Fibroblast of mammary gland (primary cell): ENCODE measurements around the gene GNA15.

Experiments
- DNase-seq: peaks from one replicate; pipeline ENCODE4 v3.0.0-alpha.2; 2010; ENCODE audit warnings: low read depth
- H3K4me3 ChIP-seq: 2 replicates; pipeline ENCODE4 v1.5.1; 2011; ENCODE audit warnings: low read depth, mild to moderate bottlenecking, low read length, moderate library complexity; ENCODE audit not compliant: control insufficient read depth
- CTCF ChIP-seq: conservative IDR thresholded peaks from 2 replicates; pipeline ENCODE4 v1.5.1; 2011; ENCODE audit warnings: low read depth, low read length, inconsistent platforms; ENCODE audit not compliant: control insufficient read depth, insufficient read depth

The GNA15 gene

GRCh38 chr19:3113100-3114017 lies 22.5 kb upstream of the GNA15 start:
- H3K4me3 ChIP-seq: no peak overlapping the region
- no peak for TF ChIP-seq CTCF
- no peak for DNase-seq

- no peak overlapping the region for H3K4me3 ChIP-seq
- no peak for TF ChIP-seq CTCF
- no peak for DNase-seq
These were observed 21.7 kb upstream of the GNA15 start for GRCh38 chr19:3114018-3114726.

DNA sequence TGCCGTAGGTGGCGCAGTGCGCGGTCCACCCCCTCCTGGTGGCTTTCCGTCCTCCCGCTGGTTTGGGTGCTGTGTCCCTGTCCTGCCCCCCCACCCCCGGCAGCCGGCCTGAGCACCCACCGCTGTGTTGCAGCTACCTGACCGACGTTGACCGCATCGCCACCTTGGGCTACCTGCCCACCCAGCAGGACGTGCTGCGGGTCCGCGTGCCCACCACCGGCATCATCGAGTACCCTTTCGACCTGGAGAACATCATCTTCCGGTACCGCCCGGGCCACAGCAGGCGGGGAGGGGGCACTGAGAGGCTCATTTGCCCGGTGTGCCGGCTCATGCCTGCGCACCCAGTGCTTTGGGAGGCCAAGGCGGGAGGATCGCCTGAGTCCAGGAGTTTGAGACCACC lies 21.0 kb upstream of the GNA15 start:
- DNase-seq: no peak
- H3K4me3 ChIP-seq: no peak overlapping the region
- TF ChIP-seq CTCF: no peak

DNA sequence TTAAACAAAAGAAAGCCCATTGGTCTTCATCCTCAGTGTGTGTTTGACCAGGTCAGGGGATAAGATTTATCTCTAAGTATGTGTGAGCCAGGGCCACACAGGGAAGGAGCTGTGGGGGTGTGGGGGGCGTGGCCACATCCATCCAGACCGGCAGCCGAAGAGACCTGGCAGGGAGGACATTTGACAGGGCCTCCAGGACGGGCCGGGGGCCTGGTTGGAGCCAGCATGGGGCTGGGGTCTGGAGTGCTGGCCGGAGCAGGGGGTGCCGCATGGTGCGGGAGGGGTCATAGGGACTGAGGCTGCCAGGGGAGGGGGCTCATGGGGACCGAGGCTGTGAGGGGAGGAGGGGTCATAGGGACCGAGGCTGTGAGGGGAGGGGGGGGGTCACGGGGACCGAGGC lies 20.4 kb upstream of the GNA15 start:
- H3K4me3 ChIP-seq: no peak overlapping the region
- no peak for TF ChIP-seq CTCF
- DNase-seq: no peak

DNA sequence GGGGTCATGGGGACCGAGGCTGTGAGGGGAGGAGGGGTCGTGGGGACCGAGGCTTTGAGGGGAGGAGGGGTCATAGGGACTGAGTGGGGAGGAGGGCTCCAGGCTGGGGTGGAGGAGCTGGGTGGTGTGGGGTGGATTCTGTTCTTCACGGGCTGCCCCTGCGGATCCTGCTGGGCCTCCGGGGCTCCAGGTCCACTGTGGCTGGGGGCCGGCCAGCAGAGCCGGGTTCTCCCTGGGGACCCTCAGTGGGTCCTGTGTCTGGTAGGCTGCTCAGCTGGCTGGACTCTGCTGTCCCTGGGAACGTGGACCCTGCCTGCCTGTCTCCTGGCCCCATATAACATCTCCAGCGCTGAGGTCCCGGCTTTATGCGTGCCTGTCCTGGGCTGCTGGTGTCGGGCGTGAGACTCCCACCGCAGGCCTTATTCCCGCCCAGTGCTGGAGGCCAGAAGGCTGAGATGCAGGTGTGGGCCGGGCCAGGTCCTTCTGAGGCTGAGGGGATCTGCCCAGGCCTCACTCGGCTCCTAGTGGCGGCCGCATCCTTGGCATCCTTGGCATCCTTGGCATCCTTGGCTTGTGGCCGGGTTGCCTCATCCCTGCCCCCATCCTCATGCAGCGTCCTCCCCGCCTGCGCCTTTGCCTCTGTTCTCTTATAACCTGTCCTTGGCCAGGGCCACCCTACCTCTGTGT lies 19.8 kb upstream of the GNA15 start:
- no peak for TF ChIP-seq CTCF

DNA sequence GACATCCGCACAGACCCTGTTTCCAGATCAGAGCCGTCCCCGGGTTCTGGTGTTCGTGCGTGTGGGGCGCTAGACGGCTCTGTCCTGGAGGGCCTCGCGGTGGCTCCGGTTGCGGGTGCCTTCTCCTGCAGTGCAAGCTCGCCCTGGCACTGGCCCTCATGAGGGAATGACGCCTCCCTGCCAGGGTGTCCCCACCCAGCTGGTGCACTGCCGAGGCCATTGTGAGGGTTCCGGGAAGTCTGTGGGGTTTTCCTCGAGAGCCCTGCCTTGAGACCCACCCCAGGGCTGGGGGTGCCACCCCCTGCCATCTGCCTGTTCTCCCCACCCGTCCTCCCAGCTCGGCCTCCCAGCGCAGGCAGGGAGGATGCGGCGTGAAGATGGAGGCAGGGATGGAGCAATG lies 19.2 kb upstream of the GNA15 start:
- no peak for DNase-seq
- H3K4me3 ChIP-seq: no peak overlapping the region
- no peak for TF ChIP-seq CTCF

More for the DNA sequence above, 19.8 kb upstream of the GNA15 start:
- H3K4me3 ChIP-seq: no peak overlapping the region
- no peak for DNase-seq
